ENCODE measurements around the gene SND1.
A peak's percentile ranks its signal among the peaks of the same experiment; 100 is the strongest.

SND1 gene

GRCh38 chr7:127803626-127804025 lies 151.6 kb downstream of the SND1 start:
- Histone ChIP-seq H3K27ac (ENCODE audit: low read length, poor library complexity, severe bottlenecking) (no peak overlapping the region), H3K9me3 (ENCODE audit: control insufficient read depth, low read length) (no peaks in the 10 kb centered on the region), H3K4me1 (ENCODE audit: control insufficient read depth, insufficient read depth, low read depth, low read length) (peaks cover 3% of the 10 kb centered on the region), H2AFZ (ENCODE audit: low read depth, low read length) (no peak overlapping the region), H3K4me3 (ENCODE audit: insufficient read depth in 1 of 2, low read depth in 1 of 2, low read length in 2 of 2) (no peak overlapping the region), H3K36me3 (ENCODE audit: control insufficient read depth in 1 of 2, insufficient read depth in 2 of 2, low read depth in 1 of 2, low read length in 2 of 2) (peaks cover 5 to 18% of the 10 kb centered on the region in 2 experiments), H4K91ac (ENCODE audit: low read length) (no peak overlapping the region), H3K14ac (ENCODE audit: low read length in 2 of 2) (no peak overlapping the region), H3K23ac (ENCODE audit: low read length in 2 of 2) (no peak overlapping the region), H3K27me3 (ENCODE audit: control insufficient read depth in 1 of 2, insufficient read depth in 1 of 2, low read length in 2 of 2) (no peaks in the 10 kb centered on the region), H2BK120ac (ENCODE audit: low read depth, low read length) (no peak overlapping the region), H4K8ac (ENCODE audit: low read length) (no peak overlapping the region), H2BK12ac (ENCODE audit: low read length in 2 of 2) (no peak overlapping the region), H3K4ac (ENCODE audit: low read depth in 1 of 2, low read length in 2 of 2) (no peak overlapping the region), H3K79me1 (replicated peaks; ENCODE audit: low read length, poor library complexity, severe bottlenecking) (peaks cover 35% of the 10 kb centered on the region), H3K4me2 (ENCODE audit: low read length, poor library complexity, severe bottlenecking) (no peak overlapping the region), H3K18ac (ENCODE audit: low read depth in 1 of 2, low read length in 2 of 2) (no peak overlapping the region), H2AK5ac (ENCODE audit: low read length, severe bottlenecking) (no peak overlapping the region), H3K9ac (ENCODE audit: low read length) (no peak overlapping the region), H2BK15ac (ENCODE audit: low read depth, poor library complexity, severe bottlenecking) (no peak overlapping the region), H2BK5ac (ENCODE audit: low read depth, low read length, poor library complexity, severe bottlenecking) (no peak overlapping the region)
- no peak for DNase-seq
- WGBS, result 100% methylated on average over 1 of the region's 2 CpGs

DNA sequence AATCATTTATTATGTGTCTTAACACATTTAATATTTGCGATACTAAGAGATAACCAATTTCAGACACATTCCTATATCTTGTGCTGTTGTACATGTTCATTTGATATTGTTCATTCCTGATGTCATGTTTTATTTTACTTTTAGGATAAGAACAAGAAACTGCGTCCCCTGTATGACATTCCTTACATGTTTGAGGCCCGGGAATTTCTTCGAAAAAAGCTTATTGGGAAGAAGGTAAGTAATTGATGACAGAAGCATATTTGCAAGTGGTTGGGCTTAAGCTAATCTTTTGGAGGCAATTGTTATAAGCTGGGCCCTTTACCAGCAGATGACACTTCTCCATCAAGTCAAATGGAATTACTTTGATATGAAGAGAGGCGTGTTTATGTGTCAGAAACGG lies 155.3 kb downstream of the SND1 start:
- no peak overlapping the region for H2BK12ac ChIP-seq (ENCODE audit: low read length in 2 of 2)
- H3K23ac ChIP-seq (ENCODE audit: low read length in 2 of 2), result no peak overlapping the region
- H3K9ac ChIP-seq (ENCODE audit: low read length), result no peak overlapping the region
- no peak overlapping the region for H2AFZ ChIP-seq (ENCODE audit: low read depth, low read length)
- H4K91ac ChIP-seq (ENCODE audit: low read length), result no peak overlapping the region
- no peak overlapping the region for H3K4me2 ChIP-seq (ENCODE audit: low read length, poor library complexity, severe bottlenecking)
- H2BK5ac ChIP-seq (ENCODE audit: low read depth, low read length, poor library complexity, severe bottlenecking), result no peak overlapping the region
- H3K79me1 ChIP-seq (replicated peaks; ENCODE audit: low read length, poor library complexity, severe bottlenecking), result peaks cover 23% of the 10 kb centered on the region
- no peak overlapping the region for H3K27ac ChIP-seq (ENCODE audit: low read length, poor library complexity, severe bottlenecking)
- DNase-seq, result no peak
- WGBS, result 98% methylated on average over 5 of the region's 6 CpGs
- peaks cover 5% of the 10 kb centered on the region for H3K4me1 ChIP-seq (ENCODE audit: control insufficient read depth, insufficient read depth, low read depth, low read length)
- H2BK15ac ChIP-seq (ENCODE audit: low read depth, poor library complexity, severe bottlenecking), result no peak overlapping the region
- no peak overlapping the region for H4K8ac ChIP-seq (ENCODE audit: low read length)
- H3K4ac ChIP-seq (ENCODE audit: low read depth in 1 of 2, low read length in 2 of 2), result no peak overlapping the region
- H3K4me3 ChIP-seq (ENCODE audit: insufficient read depth in 1 of 2, low read depth in 1 of 2, low read length in 2 of 2), result no peak overlapping the region
- no peaks in the 10 kb centered on the region for H3K27me3 ChIP-seq (ENCODE audit: control insufficient read depth in 1 of 2, insufficient read depth in 1 of 2, low read length in 2 of 2)
- no peak overlapping the region for H2AK5ac ChIP-seq (ENCODE audit: low read length, severe bottlenecking)
- no peaks in the 10 kb centered on the region for H3K9me3 ChIP-seq (ENCODE audit: control insufficient read depth, low read length)
- H3K14ac ChIP-seq (ENCODE audit: low read length in 2 of 2), result no peak overlapping the region
- no peak overlapping the region for H2BK120ac ChIP-seq (ENCODE audit: low read depth, low read length)
- no peak overlapping the region for H3K18ac ChIP-seq (ENCODE audit: low read depth in 1 of 2, low read length in 2 of 2)
- H3K36me3 ChIP-seq (ENCODE audit: control insufficient read depth in 1 of 2, insufficient read depth in 2 of 2, low read depth in 1 of 2, low read length in 2 of 2), result peaks cover 8 to 22% of the 10 kb centered on the region in 2 experiments

GRCh38 chr7:127807829-127808228 lies 155.8 kb downstream of the SND1 start:
- Histone ChIP-seq H3K4me1 (ENCODE audit: control insufficient read depth, insufficient read depth, low read depth, low read length) (peaks cover 5% of the 10 kb centered on the region), H3K18ac (ENCODE audit: low read depth in 1 of 2, low read length in 2 of 2) (no peak overlapping the region), H2BK15ac (ENCODE audit: low read depth, poor library complexity, severe bottlenecking) (no peak overlapping the region), H3K36me3 (ENCODE audit: control insufficient read depth in 1 of 2, insufficient read depth in 2 of 2, low read depth in 1 of 2, low read length in 2 of 2) (peaks cover 8 to 22% of the 10 kb centered on the region in 2 experiments), H4K91ac (ENCODE audit: low read length) (no peak overlapping the region), H2AK5ac (ENCODE audit: low read length, severe bottlenecking) (no peak overlapping the region), H2AFZ (ENCODE audit: low read depth, low read length) (no peak overlapping the region), H3K4ac (ENCODE audit: low read depth in 1 of 2, low read length in 2 of 2) (no peak overlapping the region), H3K23ac (ENCODE audit: low read length in 2 of 2) (no peak overlapping the region), H3K27ac (ENCODE audit: low read length, poor library complexity, severe bottlenecking) (no peak overlapping the region), H3K9me3 (ENCODE audit: control insufficient read depth, low read length) (no peaks in the 10 kb centered on the region), H3K27me3 (ENCODE audit: control insufficient read depth in 1 of 2, insufficient read depth in 1 of 2, low read length in 2 of 2) (no peaks in the 10 kb centered on the region), H2BK5ac (ENCODE audit: low read depth, low read length, poor library complexity, severe bottlenecking) (no peak overlapping the region), H3K4me3 (ENCODE audit: insufficient read depth in 1 of 2, low read depth in 1 of 2, low read length in 2 of 2) (no peak overlapping the region), H2BK120ac (ENCODE audit: low read depth, low read length) (no peak overlapping the region), H3K4me2 (ENCODE audit: low read length, poor library complexity, severe bottlenecking) (no peak overlapping the region), H3K14ac (ENCODE audit: low read length in 2 of 2) (no peak overlapping the region), H4K8ac (ENCODE audit: low read length) (no peak overlapping the region), H3K79me1 (replicated peaks; ENCODE audit: low read length, poor library complexity, severe bottlenecking) (peaks cover 22% of the 10 kb centered on the region), H2BK12ac (ENCODE audit: low read length in 2 of 2) (no peak overlapping the region), H3K9ac (ENCODE audit: low read length) (no peak overlapping the region)
- DNase-seq, result no peak
- WGBS, result 96% methylated on average over 2 of the region's 2 CpGs

DNA sequence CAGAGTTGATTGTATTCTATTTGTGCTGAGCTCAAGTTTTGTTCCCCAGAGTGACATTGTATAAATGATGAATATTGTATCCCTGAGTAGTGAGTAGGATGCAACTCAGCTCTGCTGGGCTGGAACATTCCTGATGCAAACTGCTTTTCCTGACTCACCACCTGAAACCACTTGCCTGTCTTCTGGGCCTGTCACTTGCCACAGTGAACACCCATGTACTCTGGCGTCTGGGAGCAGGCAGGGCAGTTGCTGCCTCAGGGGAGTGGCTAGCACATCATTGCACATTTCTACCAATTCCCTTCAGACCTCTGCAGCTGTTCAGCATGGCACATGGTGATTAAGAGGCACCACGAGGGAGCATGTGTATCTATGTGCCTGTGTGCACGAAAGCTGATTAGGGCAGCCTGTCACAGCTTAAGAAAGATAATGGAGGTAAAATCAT lies 157.3 kb downstream of the SND1 start:
- no peak overlapping the region for H3K4me2 ChIP-seq (ENCODE audit: low read length, poor library complexity, severe bottlenecking)
- no peak overlapping the region for H2BK15ac ChIP-seq (ENCODE audit: low read depth, poor library complexity, severe bottlenecking)
- H2AFZ ChIP-seq (ENCODE audit: low read depth, low read length), result no peak overlapping the region
- H3K27me3 ChIP-seq (ENCODE audit: control insufficient read depth in 1 of 2, insufficient read depth in 1 of 2, low read length in 2 of 2), result no peaks in the 10 kb centered on the region
- H4K91ac ChIP-seq (ENCODE audit: low read length), result no peak overlapping the region
- peaks cover 25% of the 10 kb centered on the region for H3K79me1 ChIP-seq (replicated peaks; ENCODE audit: low read length, poor library complexity, severe bottlenecking)
- no peak overlapping the region for H3K9ac ChIP-seq (ENCODE audit: low read length)
- no peak overlapping the region for H3K4me3 ChIP-seq (ENCODE audit: insufficient read depth in 1 of 2, low read depth in 1 of 2, low read length in 2 of 2)
- no peak overlapping the region for H3K23ac ChIP-seq (ENCODE audit: low read length in 2 of 2)
- H3K18ac ChIP-seq (ENCODE audit: low read depth in 1 of 2, low read length in 2 of 2), result no peak overlapping the region
- no peak overlapping the region for H2AK5ac ChIP-seq (ENCODE audit: low read length, severe bottlenecking)
- no peak overlapping the region for H2BK12ac ChIP-seq (ENCODE audit: low read length in 2 of 2)
- H3K4me1 ChIP-seq (ENCODE audit: control insufficient read depth, insufficient read depth, low read depth, low read length), result peaks cover 5% of the 10 kb centered on the region
- H3K4ac ChIP-seq (ENCODE audit: low read depth in 1 of 2, low read length in 2 of 2), result no peak overlapping the region
- peak; percentile 70 for DNase-seq
- H3K9me3 ChIP-seq (ENCODE audit: control insufficient read depth, low read length), result no peaks in the 10 kb centered on the region
- peaks cover 8 to 22% of the 10 kb centered on the region in 2 experiments for H3K36me3 ChIP-seq (ENCODE audit: control insufficient read depth in 1 of 2, insufficient read depth in 2 of 2, low read depth in 1 of 2, low read length in 2 of 2)
- H2BK120ac ChIP-seq (ENCODE audit: low read depth, low read length), result no peak overlapping the region
- H4K8ac ChIP-seq (ENCODE audit: low read length), result no peak overlapping the region
- H2BK5ac ChIP-seq (ENCODE audit: low read depth, low read length, poor library complexity, severe bottlenecking), result no peak overlapping the region
- 28% methylated on average over 2 of the region's 3 CpGs for WGBS
- no peak overlapping the region for H3K14ac ChIP-seq (ENCODE audit: low read length in 2 of 2)
- no peak overlapping the region for H3K27ac ChIP-seq (ENCODE audit: low read length, poor library complexity, severe bottlenecking)
